ENCODE results near the gene ZNF407.

- TF ChIP-seq, protein P1, sequence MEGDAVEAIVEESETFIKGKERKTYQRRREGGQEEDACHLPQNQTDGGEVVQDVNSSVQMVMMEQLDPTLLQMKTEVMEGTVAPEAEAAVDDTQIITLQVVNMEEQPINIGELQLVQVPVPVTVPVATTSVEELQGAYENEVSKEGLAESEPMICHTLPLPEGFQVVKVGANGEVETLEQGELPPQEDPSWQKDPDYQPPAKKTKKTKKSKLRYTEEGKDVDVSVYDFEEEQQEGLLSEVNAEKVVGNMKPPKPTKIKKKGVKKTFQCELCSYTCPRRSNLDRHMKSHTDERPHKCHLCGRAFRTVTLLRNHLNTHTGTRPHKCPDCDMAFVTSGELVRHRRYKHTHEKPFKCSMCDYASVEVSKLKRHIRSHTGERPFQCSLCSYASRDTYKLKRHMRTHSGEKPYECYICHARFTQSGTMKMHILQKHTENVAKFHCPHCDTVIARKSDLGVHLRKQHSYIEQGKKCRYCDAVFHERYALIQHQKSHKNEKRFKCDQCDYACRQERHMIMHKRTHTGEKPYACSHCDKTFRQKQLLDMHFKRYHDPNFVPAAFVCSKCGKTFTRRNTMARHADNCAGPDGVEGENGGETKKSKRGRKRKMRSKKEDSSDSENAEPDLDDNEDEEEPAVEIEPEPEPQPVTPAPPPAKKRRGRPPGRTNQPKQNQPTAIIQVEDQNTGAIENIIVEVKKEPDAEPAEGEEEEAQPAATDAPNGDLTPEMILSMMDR (IDR thresholded peaks at IDR 0.05 in 2 of 3, conservative IDR thresholded peaks at IDR 0.05 in 1 of 3; ENCODE audit: borderline replicate concordance in 1 of 3, insufficient read depth in 1 of 3, low read depth in 2 of 3, low read length in 2 of 3) = no peak
- TF ChIP-seq, protein P2, sequence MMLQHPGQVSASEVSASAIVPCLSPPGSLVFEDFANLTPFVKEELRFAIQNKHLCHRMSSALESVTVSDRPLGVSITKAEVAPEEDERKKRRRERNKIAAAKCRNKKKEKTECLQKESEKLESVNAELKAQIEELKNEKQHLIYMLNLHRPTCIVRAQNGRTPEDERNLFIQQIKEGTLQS (IDR thresholded peaks at IDR 0.05) = no peak
These were observed 101.8 kb downstream of the ZNF407 start for GRCh38 chr18:74699455-74699854.
